Measurements from ENCODE around the gene AJAP1.

Gene AJAP1

DNA sequence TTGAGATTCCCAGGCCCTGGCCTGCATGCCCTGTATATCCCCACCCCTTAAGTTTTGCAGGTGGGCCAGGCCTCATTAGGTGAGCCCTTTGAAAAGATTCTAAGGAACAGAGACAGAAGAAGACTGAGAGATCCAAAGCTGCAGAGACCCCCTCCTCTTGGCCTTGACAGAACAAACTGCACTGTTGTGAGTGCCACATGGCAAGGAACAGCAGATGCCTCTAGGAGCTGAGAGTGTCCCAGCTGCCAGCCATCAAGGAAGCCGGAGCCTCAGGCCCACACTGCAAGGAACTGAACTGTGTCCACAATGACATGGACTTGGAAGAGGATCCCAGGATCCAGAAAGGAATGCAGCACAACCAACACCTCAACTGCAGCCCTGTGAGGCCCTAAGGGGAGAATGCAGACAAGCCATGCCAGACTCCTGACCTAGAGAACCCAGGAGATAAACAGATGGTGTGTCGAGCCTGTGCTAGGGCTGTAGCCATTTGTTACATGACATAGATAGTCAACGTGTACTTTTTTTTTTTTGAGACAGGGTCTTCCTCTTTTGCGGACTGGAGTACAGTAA is 182.7 kb downstream of the AJAP1 start:
- DNase-seq (ENCODE audit: low read depth): no peak

GRCh38 chr1:4837752-4838151 is 183.3 kb downstream of the AJAP1 start:
- no peak for DNase-seq (ENCODE audit: low read depth)

GRCh38 chr1:4838231-4838630 is 183.8 kb downstream of the AJAP1 start:
- DNase-seq (ENCODE audit: low read depth): no peak
